ENCODE data around the gene CCDC171.
"Not testable (repeated sequence)": the region's sequence is repeated elsewhere in the genome, so short reads cannot be mapped to it uniquely, and the experiment has no call there.

Gene CCDC171

DNA sequence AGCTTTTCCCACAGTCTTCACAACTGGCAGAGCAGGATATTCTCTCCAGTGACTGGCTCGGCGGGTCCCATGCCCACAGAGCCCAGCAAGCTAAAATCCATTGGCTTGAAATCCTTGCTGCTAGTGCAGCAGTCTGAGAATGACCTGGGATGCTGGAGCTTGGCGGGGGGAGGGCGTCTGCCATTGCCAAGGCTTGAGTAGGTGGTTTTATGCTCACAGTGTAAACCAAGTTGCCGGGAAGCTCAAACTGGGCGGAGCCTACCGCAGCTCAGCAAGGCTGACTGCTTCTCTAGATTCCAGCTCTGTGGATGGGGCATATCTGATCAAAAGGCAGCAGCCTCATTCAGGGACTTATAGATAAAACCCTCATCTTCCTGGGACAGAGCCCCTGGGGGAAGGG lies 194.1 kb downstream of the CCDC171 start:
- DNase-seq (ENCODE audit: low read depth in 1 of 2, low spot score in 1 of 2): no peak

GRCh38 chr9:15755660-15756059 lies 202.8 kb downstream of the CCDC171 start:
- no peak for DNase-seq (ENCODE audit: low read depth in 1 of 2, low spot score in 1 of 2)

- DNase-seq (ENCODE audit: low read depth in 1 of 2, low spot score in 1 of 2): no peak
Measured at GRCh38 chr9:15761551-15761950, 208.7 kb downstream of the CCDC171 start.

DNA sequence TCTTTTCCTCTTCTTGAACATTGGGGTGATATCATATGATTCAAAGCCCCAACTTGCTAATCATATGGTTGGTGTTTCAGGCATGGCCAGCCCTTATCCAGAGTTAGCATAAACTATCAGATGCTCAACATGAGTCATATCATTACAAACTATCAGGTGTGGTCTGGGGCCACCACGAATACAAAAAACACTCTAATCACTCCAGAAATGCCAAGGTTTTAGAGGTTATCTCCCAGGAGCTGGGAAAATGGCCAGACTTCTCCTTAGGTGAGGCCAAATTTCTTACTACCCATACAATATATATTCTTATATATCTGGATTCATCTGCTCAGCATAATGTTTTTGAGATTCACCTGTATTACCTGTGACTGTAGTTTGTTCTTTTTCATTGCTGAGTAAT lies 210.5 kb downstream of the CCDC171 start:
- DNase-seq (ENCODE audit: low read depth in 1 of 2, low spot score in 1 of 2): no peak

DNA sequence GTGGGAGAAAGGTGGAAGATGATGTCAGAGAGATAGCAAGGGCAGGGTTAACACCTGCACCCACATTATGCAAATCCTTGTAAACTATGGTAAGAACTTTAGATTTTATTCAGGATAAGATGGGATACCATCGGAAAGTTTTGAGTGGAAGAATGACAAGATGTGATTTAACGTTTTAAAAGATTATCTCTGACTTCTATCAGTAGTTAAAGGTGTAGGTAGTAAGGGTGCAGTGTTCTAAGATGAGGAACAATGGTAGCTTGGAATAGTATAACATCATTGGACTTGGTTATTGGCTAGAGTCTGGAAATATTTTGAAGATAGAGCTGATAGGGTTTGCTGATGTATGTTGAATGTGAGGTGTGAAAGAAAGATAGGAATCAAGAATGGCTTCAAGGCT lies 211.3 kb downstream of the CCDC171 start:
- DNase-seq (ENCODE audit: low read depth in 1 of 2, low spot score in 1 of 2): no peak

DNA sequence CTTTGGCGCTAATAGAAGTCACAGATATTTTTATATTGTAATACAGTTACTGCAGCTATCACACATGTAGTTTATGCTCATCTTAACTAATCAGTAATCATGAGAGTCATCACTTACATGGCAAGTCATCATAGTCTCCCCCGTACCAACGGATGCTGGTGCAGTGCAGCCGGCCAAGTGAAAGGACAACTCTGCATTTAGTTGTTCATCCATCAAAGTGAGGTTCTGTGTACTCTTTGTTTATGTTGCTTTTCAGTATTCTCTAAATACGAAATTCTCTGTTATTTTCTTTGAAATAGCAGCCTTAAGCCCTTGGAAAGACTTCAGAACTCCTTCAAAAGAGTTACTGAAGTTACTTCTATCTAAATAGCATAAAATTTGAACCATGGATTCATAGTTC lies 216.7 kb downstream of the CCDC171 start:
- DNase-seq (ENCODE audit: low read depth in 1 of 2, low spot score in 1 of 2): no peak

GRCh38 chr9:15778861-15779260 lies 226.0 kb downstream of the CCDC171 start:
- DNase-seq (ENCODE audit: low read depth in 1 of 2, low spot score in 1 of 2): no peak

DNA sequence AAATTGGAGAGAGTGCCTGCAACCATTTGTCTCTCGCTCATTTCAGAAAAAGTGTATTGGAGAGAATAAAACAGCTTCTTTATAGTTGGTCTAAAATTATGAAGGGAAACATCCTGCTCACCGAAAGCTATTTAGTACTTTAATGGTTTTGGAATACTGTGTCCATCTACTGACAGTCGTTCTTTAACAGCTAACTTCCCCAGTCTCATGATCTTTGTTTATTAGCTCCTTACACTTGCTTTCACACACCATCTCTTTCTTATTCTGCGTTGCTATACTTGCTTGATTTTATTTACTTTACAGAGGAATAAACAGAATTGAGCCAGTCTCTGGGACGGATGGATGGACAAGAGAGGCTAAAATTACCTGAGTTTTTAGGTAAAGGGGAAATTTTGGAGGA lies 229.3 kb downstream of the CCDC171 start:
- no peak for DNase-seq (ENCODE audit: low read depth in 1 of 2, low spot score in 1 of 2)

GRCh38 chr9:15785584-15785983 lies 232.7 kb downstream of the CCDC171 start:
- DNase-seq (ENCODE audit: low read depth in 1 of 2, low spot score in 1 of 2): no peak

- no peak for DNase-seq (ENCODE audit: low read depth in 1 of 2, low spot score in 1 of 2)
Measured at GRCh38 chr9:15786616-15787015, 233.8 kb downstream of the CCDC171 start.

GRCh38 chr9:15810219-15810899 lies 257.5 kb downstream of the CCDC171 start:
- DNase-seq (ENCODE audit: low read depth in 1 of 2, low spot score in 1 of 2): not testable (repeated sequence)

DNA sequence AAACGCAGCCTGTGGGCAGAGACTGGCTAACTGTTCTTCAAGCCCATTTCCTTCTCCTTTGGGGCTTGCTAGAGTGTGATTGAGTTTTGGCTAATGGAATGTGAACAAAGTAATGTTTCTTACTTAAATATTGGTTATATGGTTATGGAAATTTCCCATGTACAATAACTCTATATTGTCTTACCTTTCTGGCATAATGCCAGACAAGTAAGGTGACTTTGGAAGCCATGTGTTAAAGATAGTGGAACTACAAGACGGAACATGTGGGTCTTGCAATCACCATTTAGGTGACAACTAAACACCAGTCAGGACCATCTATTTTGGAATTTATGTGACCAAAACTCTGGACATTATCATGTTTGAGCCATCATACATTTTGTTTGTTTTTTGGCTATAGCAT lies 260.2 kb downstream of the CCDC171 start:
- no peak for DNase-seq (ENCODE audit: low read depth in 1 of 2, low spot score in 1 of 2)

DNA sequence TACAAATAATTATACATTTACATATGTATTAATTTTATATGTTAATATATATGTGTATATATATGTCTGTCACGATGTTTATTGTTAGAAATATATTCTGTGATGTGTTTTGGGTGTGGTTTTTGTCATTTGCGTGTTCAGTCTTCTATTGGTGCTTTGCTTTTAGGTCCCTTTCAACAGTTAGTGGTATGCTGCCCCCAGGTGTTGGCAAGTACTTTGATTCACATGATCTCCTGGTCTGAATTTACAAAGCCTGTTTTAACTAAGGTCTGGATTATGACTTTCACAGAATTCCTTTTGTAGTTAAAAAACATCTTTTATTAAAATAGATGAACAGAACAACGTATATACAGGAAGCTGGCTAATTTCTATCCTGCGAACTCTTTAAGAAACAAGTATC lies 271.5 kb downstream of the CCDC171 start:
- no peak for DNase-seq (ENCODE audit: low read depth in 1 of 2, low spot score in 1 of 2)

- no peak for DNase-seq (ENCODE audit: low read depth in 1 of 2, low spot score in 1 of 2)
Measured at GRCh38 chr9:15831384-15831783, 278.5 kb downstream of the CCDC171 start.

DNA sequence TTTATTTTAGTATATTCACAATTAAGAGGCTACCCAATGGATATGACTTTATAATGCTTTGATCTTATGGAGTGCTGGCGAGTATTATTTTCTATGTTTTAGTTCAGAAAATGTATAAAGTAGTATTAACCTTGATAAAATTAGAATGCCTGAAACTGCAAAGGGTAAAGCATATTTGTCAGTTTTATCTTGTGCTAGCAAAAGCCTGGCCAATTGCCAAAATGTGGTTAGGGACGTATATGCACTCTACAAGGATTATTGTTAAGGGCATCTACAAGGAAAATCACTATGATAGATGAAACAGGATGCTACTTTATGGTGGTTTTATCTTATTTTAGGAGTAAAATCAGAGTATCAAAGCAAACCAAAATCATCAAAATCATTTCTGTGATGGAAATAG lies 281.7 kb downstream of the CCDC171 start:
- no peak for DNase-seq (ENCODE audit: low read depth in 1 of 2, low spot score in 1 of 2)

- no peak for DNase-seq (ENCODE audit: low read depth in 1 of 2, low spot score in 1 of 2)
Measured at GRCh38 chr9:15837079-15837679, 284.3 kb downstream of the CCDC171 start.

DNA sequence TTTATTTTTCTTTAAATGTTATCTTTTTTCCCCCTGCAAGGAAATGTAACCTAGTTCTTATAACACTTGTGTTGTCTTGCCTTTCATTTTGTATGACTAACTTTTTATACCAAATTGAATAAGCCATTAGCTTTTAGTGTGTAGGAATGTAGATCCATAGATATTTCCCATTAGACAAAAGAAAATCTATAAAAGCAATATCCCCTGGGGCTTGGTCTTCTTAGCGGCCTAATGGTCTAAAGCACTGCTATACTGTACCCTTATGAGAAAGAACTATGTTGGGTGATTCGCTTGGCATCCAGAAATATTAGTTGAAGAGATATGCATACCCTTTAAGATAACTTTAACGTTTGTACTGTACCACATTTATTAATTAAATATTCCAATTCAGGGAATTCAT lies 289.2 kb downstream of the CCDC171 start:
- no peak for DNase-seq (ENCODE audit: low read depth in 1 of 2, low spot score in 1 of 2)

- DNase-seq (ENCODE audit: low read depth in 1 of 2, low spot score in 1 of 2): no peak
Measured at GRCh38 chr9:15843316-15843715, 290.5 kb downstream of the CCDC171 start.

- DNase-seq (ENCODE audit: low read depth in 1 of 2, low spot score in 1 of 2): no peak
Measured at GRCh38 chr9:15843931-15844330, 291.1 kb downstream of the CCDC171 start.

GRCh38 chr9:15846611-15847010 lies 293.8 kb downstream of the CCDC171 start:
- DNase-seq (ENCODE audit: low read depth in 1 of 2, low spot score in 1 of 2): no peak

DNA sequence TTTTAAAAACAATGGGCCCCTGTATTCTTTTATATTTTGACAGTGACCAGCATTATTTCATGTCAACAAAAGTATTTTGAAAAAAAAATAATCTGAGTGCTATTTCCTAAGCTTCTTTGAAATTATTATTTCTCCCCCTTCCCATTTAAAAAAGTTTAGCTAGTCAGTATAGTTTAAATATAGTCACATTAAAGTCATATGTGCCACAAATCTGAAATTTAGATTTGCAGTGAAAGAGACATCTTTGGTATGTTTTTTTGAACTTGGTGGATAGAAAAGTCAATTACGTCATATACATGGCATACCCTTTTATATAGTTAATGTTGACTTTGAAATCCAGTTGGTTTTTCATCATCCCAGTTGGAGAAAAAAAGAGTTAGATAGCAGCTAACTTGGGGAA lies 297.0 kb downstream of the CCDC171 start:
- DNase-seq (ENCODE audit: low read depth in 1 of 2, low spot score in 1 of 2): no peak

- no peak for DNase-seq (ENCODE audit: low read depth in 1 of 2, low spot score in 1 of 2)
Measured at GRCh38 chr9:15851766-15852165, 298.9 kb downstream of the CCDC171 start.

- no peak for DNase-seq (ENCODE audit: low read depth in 1 of 2, low spot score in 1 of 2)
Measured at GRCh38 chr9:15856591-15856990, 303.7 kb downstream of the CCDC171 start.

All from stimulated activated CD4-positive, alpha-beta T cell treated with anti-CD3 and anti-CD28 coated beads, Interleukin-15, amount 100 ng/mL, for 1 hour (primary cell).